ENCODE data around the gene SMG5. TPM values are rescaled to one million over a fixed set of nuclear protein-coding genes. Genes with fewer than 3 reads are reported as not detected.

The SMG5 gene
- total RNA-seq, 1 experiment from 2014 or later, result 103 TPM

- no peak overlapping the region for H2BK15ac ChIP-seq (ENCODE audit: low read depth, low read length)
- no peak for DNase-seq
- no peak overlapping the region for H3K4ac ChIP-seq (ENCODE audit: low read depth, low read length)
- H2AK5ac ChIP-seq (ENCODE audit: insufficient read length, low read length), result no peak overlapping the region
- H2BK12ac ChIP-seq (ENCODE audit: insufficient read length, low read depth, low read length), result no peak overlapping the region
- H3K18ac ChIP-seq (ENCODE audit: insufficient read length, low read depth, low read length), result no peak overlapping the region
- peak overlapping the region in 2 of 3 experiments; percentile 22 to 51; a peak in 3 of 7 replicates for H3K27ac Mint-ChIP-seq
- no peaks in the 10 kb centered on the region for H3K4me1 ChIP-seq (ENCODE audit: insufficient read depth, low read length)
- no peaks in the 10 kb centered on the region for H3K79me2 ChIP-seq (ENCODE audit: insufficient read depth, low read length)
- H3K4me1 Mint-ChIP-seq, result peaks cover 1 to 2% of the 10 kb centered on the region in 2 experiments
- H3K36me3 Mint-ChIP-seq (ENCODE audit: insufficient read depth in 1 of 3, low read depth in 3 of 3), result peaks cover 20 to 56% (median 52%) of the 10 kb centered on the region in 3 experiments
- H4K8ac ChIP-seq (replicated peaks; ENCODE audit: insufficient read length, low read depth, low read length), result no peak overlapping the region
- no peak overlapping the region for H3K14ac ChIP-seq (ENCODE audit: insufficient read depth, low read length)
- H3K27me3 ChIP-seq (ENCODE audit: insufficient read depth, low read length), result no peaks in the 10 kb centered on the region; the same call in 1 of the 2 replicates
- H4K5ac ChIP-seq (ENCODE audit: insufficient read length, low read depth, low read length), result no peak overlapping the region
- no peaks in the 10 kb centered on the region for H3K9me3 Mint-ChIP-seq
- no peak overlapping the region for H2BK120ac ChIP-seq (ENCODE audit: low read depth, low read length, poor library complexity, severe bottlenecking)
- no peaks in the 10 kb centered on the region for H4K20me1 ChIP-seq (ENCODE audit: control insufficient read depth, insufficient read depth, insufficient read length)
- no CpG with 5 or more reads among the region's 1 CpG for WGBS (ENCODE audit: extremely low coverage, insufficient read length, low lambda C conversion rate)
- no peak overlapping the region for H3K23ac ChIP-seq (ENCODE audit: insufficient read length, low read depth, low read length)
- H3K23me2 ChIP-seq (ENCODE audit: insufficient read length, low read depth, low read length, poor library complexity, severe bottlenecking), result no peaks in the 10 kb centered on the region
- H3K79me1 ChIP-seq (ENCODE audit: insufficient read depth, low read depth, low read length, poor library complexity, severe bottlenecking), result no peaks in the 10 kb centered on the region
- H3T11ph ChIP-seq (ENCODE audit: low read length), result no peak overlapping the region
- no peak overlapping the region for H2BK5ac ChIP-seq (ENCODE audit: insufficient read length, low read length)
- H3K4me3 Mint-ChIP-seq, result peak overlapping the region in 1 of 2 experiments; percentile 23; a peak in 1 of 5 replicates
- H2AFZ ChIP-seq (ENCODE audit: low read length), result no peak overlapping the region
- no peak overlapping the region for H3K56ac ChIP-seq (ENCODE audit: insufficient read length, low read depth, low read length)
- no peak overlapping the region for H4K91ac ChIP-seq (ENCODE audit: insufficient read length, low read depth, low read length)
- no peaks in the 10 kb centered on the region for H3K27me3 Mint-ChIP-seq (ENCODE audit: low read depth)
- H3K4me2 ChIP-seq (ENCODE audit: insufficient read depth, insufficient read length, low read length), result no peak overlapping the region
- no peak for TF ChIP-seq CTCF (conservative IDR thresholded peaks at IDR 0.05)
- no peaks in the 10 kb centered on the region for H3K9me3 ChIP-seq (ENCODE audit: control insufficient read depth, low read depth, low read length)
- no peak overlapping the region for H3K9ac ChIP-seq (ENCODE audit: extremely low read depth, insufficient read length, low read length)
- H2BK20ac ChIP-seq (ENCODE audit: low read depth, low read length, poor library complexity, severe bottlenecking), result no peak overlapping the region
- H3K27ac ChIP-seq (ENCODE audit: insufficient read length, low read depth, low read length), result no peak overlapping the region
Measured at GRCh38 chr1:156230473-156230837, 52.2 kb downstream of the SMG5 start.
